CD4-positive, alpha-beta T cell (primary cell): ENCODE results near the gene HCST. TPM values are rescaled to one million over a fixed set of nuclear protein-coding genes. Genes with fewer than 3 reads are reported as not detected.

Source experiments
- ATAC-seq: fragments of 200-7000 bp; cut with Tn5 transposase; one replicate; pipeline ENCODE4 v1.10.0; 2022; ENCODE audit warnings: mild to moderate bottlenecking; ENCODE audit not compliant: poor library complexity
- CTCF ChIA-PET: fragments of 350-600 bp; sonication (Branson Sonifier 250); formaldehyde crosslinking; loops from one replicate; lab custom pipeline; 2021; ENCODE audit warnings: antibody characterized with exemption, inconsistent platforms; lab: Charles Lee
- POLR2A ChIA-PET: fragments of 350-600 bp; sonication (Branson Sonifier 250); formaldehyde crosslinking; loops from one replicate; lab custom pipeline; 2021; ENCODE audit warnings: antibody characterized with exemption, inconsistent platforms; lab: Charles Lee
- DNase-seq, 14 experiments: peaks; one replicate each; pipeline ENCODE4 v3.0.0-alpha.2; 2013 to 2020; ENCODE audit warnings: mixed read lengths in 2 of 14
- H3K27ac ChIP-seq, 2 donors: one replicate each; pipeline versions ENCODE4 v1.5.1 to v1.7.0; 2013; ENCODE audit warnings: low read length in 2 of 2, low read depth in 1 of 2, mild to moderate bottlenecking in 1 of 2
- H3K27me3 ChIP-seq, 2 experiments: 1 replicate in 1 of 2; 2 replicates in 1 of 2; pipeline versions ENCODE4 v1.6.1 to v1.7.0; 2013; ENCODE audit warnings: low read length in 2 of 2, control low read depth in 1 of 2, mild to moderate bottlenecking in 1 of 2, moderate library complexity in 1 of 2; ENCODE audit not compliant: insufficient read depth in 2 of 2, control insufficient read depth in 1 of 2
- H3K36me3 ChIP-seq: one replicate; pipeline ENCODE4 v1.6.1; 2013; ENCODE audit warnings: low read length, control low read depth; ENCODE audit not compliant: insufficient read depth
- H3K4me1 ChIP-seq: one replicate; pipeline ENCODE4 v1.6.1; 2013; ENCODE audit warnings: low read length, control low read depth; ENCODE audit not compliant: insufficient read depth
- H3K4me3 ChIP-seq: one replicate; pipeline ENCODE4 v1.5.1; 2013; ENCODE audit warnings: mild to moderate bottlenecking, low read length, moderate library complexity
- H3K9me3 ChIP-seq, 2 experiments: 1 replicate in 1 of 2; 2 replicates in 1 of 2; pipeline versions ENCODE4 v1.6.1 to v1.7.0; 2013; ENCODE audit warnings: low read length in 2 of 2, mild to moderate bottlenecking in 2 of 2, control low read depth in 1 of 2, moderate library complexity in 1 of 2; ENCODE audit not compliant: control insufficient read depth in 1 of 2, insufficient read depth in 1 of 2
- H3K27ac Mint-ChIP-seq: one replicate; pipeline ENCODE4 v1.8.0; 2020; ENCODE audit warnings: mixed read lengths
- H3K27me3 Mint-ChIP-seq: one replicate; pipeline ENCODE4 v1.8.0; 2021; ENCODE audit warnings: mixed read lengths
- H3K36me3 Mint-ChIP-seq: one replicate; pipeline ENCODE4 v1.8.0; 2021; ENCODE audit warnings: low read depth, mixed read lengths
- H3K4me1 Mint-ChIP-seq: one replicate; pipeline ENCODE4 v1.8.0; 2021; ENCODE audit warnings: low read depth, mixed read lengths
- H3K4me3 Mint-ChIP-seq: one replicate; pipeline ENCODE4 v1.8.0; 2020; ENCODE audit warnings: mild to moderate bottlenecking, mixed read lengths
- H3K9me3 Mint-ChIP-seq: one replicate; pipeline ENCODE4 v1.8.0; 2020; ENCODE audit warnings: mixed read lengths
- CTCF ChIP-seq: fragments of 200-600 bp; IDR thresholded peaks from one replicate; pipeline ENCODE4 v1.8.0; 2022; ENCODE audit warnings: antibody characterized with exemption, mild to moderate bottlenecking
- intact Hi-C, 2 experiments: fragments of 100-400 bp; cut with DNase I in 1 of 2; cut with micrococcal nuclease in 1 of 2; formaldehyde crosslinking; loops; one replicate each; pipeline versions ENCODE4 v1.15.1 to v1.9.0; 2023 to 2025; cut with DNase I, micrococcal nuclease
- total RNA-seq, 174 experiments: library from RNA in 2 of 174; stranded (reverse) in 2 of 174; gene quantifications; one replicate each; pipeline ENCODE4 v1.2.3 and lab custom pipeline; 2021 to 2026

The HCST gene
- total RNA-seq, 2 experiments from 2014 or later: 72.4 to 78.6 TPM

GRCh38 chr19:35883882-35884281, 18.4 kb upstream of the HCST start:
- H3K4me3 Mint-ChIP-seq: no peak overlapping the region
- H3K27ac ChIP-seq: no peak overlapping the region
- peaks cover 17% of the 10 kb centered on the region for H3K27me3 Mint-ChIP-seq
- H3K4me1 Mint-ChIP-seq: peaks cover 14% of the 10 kb centered on the region
- peaks cover 0 to 6% of the 10 kb centered on the region in 2 experiments for H3K9me3 ChIP-seq
- H3K4me1 ChIP-seq: peaks cover 12% of the 10 kb centered on the region
- H3K27me3 ChIP-seq: peaks cover 12 to 15% of the 10 kb centered on the region in 2 experiments
- ChIA-PET POLR2A (interaction anchor here (0.6 to 3.3 kb wide), 4 partner anchors 15 to 48 kb away, joined by 3 to 33 read pairs (median 4); no protein-coding TSS in a partner anchor), CTCF (interaction anchor here (1.7 to 3.4 kb wide), 2 partner anchors 48 to 75 kb away, joined by 5 to 44 read pairs; no protein-coding TSS in a partner anchor)
- DNase-seq (no peak), ATAC-seq (no peak)
- peaks cover 29% of the 10 kb centered on the region for H3K36me3 Mint-ChIP-seq
- peak overlapping the region; percentile 33 for H3K27ac Mint-ChIP-seq
- no peaks in the 10 kb centered on the region for H3K9me3 Mint-ChIP-seq
- H3K36me3 ChIP-seq: peaks cover 19% of the 10 kb centered on the region
- intact Hi-C loops: loop anchor here in 1 of 2 experiments (2.0 kb wide), 1 partner anchor 191 kb away; no protein-coding TSS in a partner anchor
- H3K4me3 ChIP-seq: no peak overlapping the region
- no peak for TF ChIP-seq CTCF

- H3K27me3 ChIP-seq: peaks cover 0 to under 1% of the 10 kb centered on the region in 2 experiments
- peaks cover 4% of the 10 kb centered on the region for H3K4me1 ChIP-seq
- Mint-ChIP-seq H3K27ac (no peak overlapping the region), H3K9me3 (no peaks in the 10 kb centered on the region), H3K4me3 (no peak overlapping the region), H3K4me1 (peaks cover 9% of the 10 kb centered on the region), H3K36me3 (peaks cover 43% of the 10 kb centered on the region), H3K27me3 (peaks cover 4% of the 10 kb centered on the region)
- ChIA-PET POLR2A (interaction anchor here (0.9 to 1.0 kb wide), 2 partner anchors 27 to 46 kb away, joined by 3 read pairs; no protein-coding TSS in a partner anchor), CTCF (no interaction called here)
- intact Hi-C loops: no loop called here
- no peak overlapping the region for H3K4me3 ChIP-seq
- no peak for TF ChIP-seq CTCF
- H3K27ac ChIP-seq: no peak overlapping the region
- DNase-seq: no peak
- peaks cover 33% of the 10 kb centered on the region for H3K36me3 ChIP-seq
- ATAC-seq: no peak
- no peaks in the 10 kb centered on the region for H3K9me3 ChIP-seq
These were observed 17.0 kb upstream of the HCST start for GRCh38 chr19:35885225-35885738.

DNA sequence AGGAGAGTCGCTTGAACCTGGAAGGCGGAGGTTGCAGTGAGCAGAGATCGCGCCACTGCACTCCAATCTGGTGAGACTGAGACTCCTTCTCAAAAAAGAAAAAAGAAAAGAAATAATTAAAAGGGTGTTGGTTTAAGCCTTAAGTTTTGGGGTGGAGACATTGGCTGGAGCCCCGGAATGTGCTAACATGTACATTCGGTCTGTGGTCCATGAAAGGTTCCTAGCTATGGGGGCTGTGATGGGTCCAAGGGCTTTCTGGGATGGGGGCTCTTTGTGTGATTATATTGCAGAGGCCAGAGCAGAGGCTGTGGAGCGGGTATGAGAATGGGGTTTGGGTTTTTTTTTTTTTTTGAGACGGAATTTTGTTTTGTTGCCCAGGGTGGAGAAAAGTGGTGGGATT, 16.4 kb upstream of the HCST start:
- Histone ChIP-seq H3K27ac (no peak overlapping the region), H3K36me3 (peaks cover 39% of the 10 kb centered on the region), H3K4me3 (no peak overlapping the region), H3K9me3 (no peaks in the 10 kb centered on the region), H3K27me3 (no peaks in the 10 kb centered on the region), H3K4me1 (peaks cover 4% of the 10 kb centered on the region)
- Mint-ChIP-seq H3K9me3 (no peaks in the 10 kb centered on the region), H3K27ac (no peak overlapping the region), H3K4me3 (no peak overlapping the region), H3K4me1 (peaks cover 11% of the 10 kb centered on the region), H3K27me3 (peaks cover 4% of the 10 kb centered on the region), H3K36me3 (peaks cover 48% of the 10 kb centered on the region)
- ChIA-PET CTCF (interaction anchor here (0.6 kb wide), 1 partner anchor 193 kb away, joined by 3 read pairs; no protein-coding TSS in a partner anchor), POLR2A (interaction anchor here (0.9 to 1.0 kb wide), 2 partner anchors 26 to 45 kb away, joined by 3 read pairs; no protein-coding TSS in a partner anchor)
- ATAC-seq (no peak), DNase-seq (no peak)
- no peak for TF ChIP-seq CTCF
- intact Hi-C loops: no loop called here
